Measurements from ENCODE around the gene AIRE.
A peak's percentile ranks its signal among the peaks of the same experiment; 100 is the strongest.

Gene AIRE

GRCh38 chr21:44295646-44296045 is 10.0 kb downstream of the AIRE start:
- Histone ChIP-seq H3K14ac (ENCODE audit: low read length) (no peak overlapping the region), H2BK120ac (ENCODE audit: low read depth, low read length) (no peak overlapping the region), H2BK5ac (ENCODE audit: low read length) (no peak overlapping the region), H2BK12ac (ENCODE audit: low read length) (no peak overlapping the region), H3K23ac (ENCODE audit: low read depth, low read length, poor library complexity) (no peak overlapping the region), H2AK5ac (ENCODE audit: low read depth, low read length) (peak overlapping the region; percentile 91), H3K4me2 (ENCODE audit: insufficient read depth, low read length, poor library complexity, severe bottlenecking) (no peak overlapping the region), H3K36me3 (replicated peaks in 1 of 2; ENCODE audit: control insufficient read depth in 2 of 2, insufficient read depth in 2 of 2, low read length in 2 of 2) (no peaks in the 10 kb centered on the region), H3K79me1 (ENCODE audit: low read depth, low read length) (peaks cover 3% of the 10 kb centered on the region), H2AFZ (ENCODE audit: low read length) (peak overlapping the region; percentile 38), H3K18ac (ENCODE audit: low read length) (peak overlapping the region; percentile 48), H4K91ac (ENCODE audit: low read depth, low read length, poor library complexity) (no peak overlapping the region), H3K9ac (ENCODE audit: low read depth, low read length, poor library complexity) (peak overlapping the region; percentile 60), H3K27ac (replicated peaks; ENCODE audit: low read length) (no peak overlapping the region), H3K4me1 (ENCODE audit: control insufficient read depth in 2 of 2, insufficient read depth in 1 of 2, low read depth in 1 of 2, low read length in 2 of 2) (peaks cover 6 to 12% of the 10 kb centered on the region in 2 donors), H4K8ac (ENCODE audit: low read depth, low read length) (no peak overlapping the region), H2BK15ac (ENCODE audit: low read length) (peak overlapping the region; percentile 81), H3K9me3 (replicated peaks in 1 of 2; ENCODE audit: control insufficient read depth in 2 of 2, insufficient read depth in 1 of 2, low read depth in 1 of 2, low read length in 2 of 2) (peaks cover 0 to 2% of the 10 kb centered on the region in 2 donors), H3K4ac (ENCODE audit: low read length) (peak overlapping the region; percentile 53), H3K4me3 (ENCODE audit: low read length in 2 of 2) (no peak overlapping the region), H3K27me3 (ENCODE audit: control insufficient read depth in 3 of 3, insufficient read depth in 3 of 3, low read depth in 1 of 3, low read length in 3 of 3) (peaks cover 0 to 18% (median 10%) of the 10 kb centered on the region in 3 experiments)
- WGBS, 2 donors (ENCODE audit: extremely low coverage in 2 of 2, insufficient read length in 2 of 2, insufficient replicate concordance in 1 of 2): no CpG with 5 or more reads among the region's 10 CpGs
- no peak for DNase-seq (ENCODE audit: low spot score)

- DNase-seq (ENCODE audit: low spot score): no peak
- peaks cover 0 to 2% of the 10 kb centered on the region in 2 donors for H3K9me3 ChIP-seq (replicated peaks in 1 of 2; ENCODE audit: control insufficient read depth in 2 of 2, insufficient read depth in 1 of 2, low read depth in 1 of 2, low read length in 2 of 2)
- H3K18ac ChIP-seq (ENCODE audit: low read length): peak overlapping the region; percentile 48
- H3K27me3 ChIP-seq (ENCODE audit: control insufficient read depth in 3 of 3, insufficient read depth in 3 of 3, low read depth in 1 of 3, low read length in 3 of 3): peaks cover 0 to 18% (median 10%) of the 10 kb centered on the region in 3 experiments
- no CpG with 5 or more reads among the region's 12 CpGs for WGBS, 2 donors (ENCODE audit: extremely low coverage in 2 of 2, insufficient read length in 2 of 2, insufficient replicate concordance in 1 of 2)
- H3K9ac ChIP-seq (ENCODE audit: low read depth, low read length, poor library complexity): no peak overlapping the region
- H2BK12ac ChIP-seq (ENCODE audit: low read length): no peak overlapping the region
- no peaks in the 10 kb centered on the region for H3K36me3 ChIP-seq (replicated peaks in 1 of 2; ENCODE audit: control insufficient read depth in 2 of 2, insufficient read depth in 2 of 2, low read length in 2 of 2)
- peak overlapping the region; percentile 91 for H2AK5ac ChIP-seq (ENCODE audit: low read depth, low read length)
- peak overlapping the region; percentile 38 for H2AFZ ChIP-seq (ENCODE audit: low read length)
- no peak overlapping the region for H3K14ac ChIP-seq (ENCODE audit: low read length)
- H3K23ac ChIP-seq (ENCODE audit: low read depth, low read length, poor library complexity): no peak overlapping the region
- H3K4me1 ChIP-seq (ENCODE audit: control insufficient read depth in 2 of 2, insufficient read depth in 1 of 2, low read depth in 1 of 2, low read length in 2 of 2): peaks cover 10 to 16% of the 10 kb centered on the region in 2 donors
- no peak overlapping the region for H3K4me3 ChIP-seq (ENCODE audit: low read length in 2 of 2)
- peak overlapping the region; percentile 81 for H2BK15ac ChIP-seq (ENCODE audit: low read length)
- no peak overlapping the region for H2BK120ac ChIP-seq (ENCODE audit: low read depth, low read length)
- peaks cover 7% of the 10 kb centered on the region for H3K79me1 ChIP-seq (ENCODE audit: low read depth, low read length)
- peak overlapping the region; percentile 43 for H4K8ac ChIP-seq (ENCODE audit: low read depth, low read length)
- H3K27ac ChIP-seq (replicated peaks; ENCODE audit: low read length): no peak overlapping the region
- H3K4ac ChIP-seq (ENCODE audit: low read length): peak overlapping the region; percentile 53
- H3K4me2 ChIP-seq (ENCODE audit: insufficient read depth, low read length, poor library complexity, severe bottlenecking): no peak overlapping the region
- H4K91ac ChIP-seq (ENCODE audit: low read depth, low read length, poor library complexity): no peak overlapping the region
- peak overlapping the region; percentile 82 for H2BK5ac ChIP-seq (ENCODE audit: low read length)
These were observed 10.4 kb downstream of the AIRE start for GRCh38 chr21:44296103-44296519.

GRCh38 chr21:44296916-44297315 is 11.2 kb downstream of the AIRE start:
- Histone ChIP-seq H2BK15ac (ENCODE audit: low read length) (peak overlapping the region; percentile 75), H3K4me3 (ENCODE audit: low read length in 2 of 2) (no peak overlapping the region), H3K4me1 (ENCODE audit: control insufficient read depth in 2 of 2, insufficient read depth in 1 of 2, low read depth in 1 of 2, low read length in 2 of 2) (peaks cover 10 to 16% of the 10 kb centered on the region in 2 donors), H4K8ac (ENCODE audit: low read depth, low read length) (no peak overlapping the region), H3K23ac (ENCODE audit: low read depth, low read length, poor library complexity) (peak overlapping the region; percentile 55), H2AFZ (ENCODE audit: low read length) (no peak overlapping the region), H2AK5ac (ENCODE audit: low read depth, low read length) (peak overlapping the region; percentile 71), H3K27ac (replicated peaks; ENCODE audit: low read length) (no peak overlapping the region), H3K4me2 (ENCODE audit: insufficient read depth, low read length, poor library complexity, severe bottlenecking) (no peak overlapping the region), H3K18ac (ENCODE audit: low read length) (peak overlapping the region; percentile 35), H4K91ac (ENCODE audit: low read depth, low read length, poor library complexity) (no peak overlapping the region), H2BK12ac (ENCODE audit: low read length) (no peak overlapping the region), H3K36me3 (replicated peaks in 1 of 2; ENCODE audit: control insufficient read depth in 2 of 2, insufficient read depth in 2 of 2, low read length in 2 of 2) (no peaks in the 10 kb centered on the region), H2BK120ac (ENCODE audit: low read depth, low read length) (no peak overlapping the region), H2BK5ac (ENCODE audit: low read length) (no peak overlapping the region), H3K9ac (ENCODE audit: low read depth, low read length, poor library complexity) (no peak overlapping the region), H3K14ac (ENCODE audit: low read length) (no peak overlapping the region), H3K79me1 (ENCODE audit: low read depth, low read length) (peaks cover 9% of the 10 kb centered on the region), H3K27me3 (ENCODE audit: control insufficient read depth in 3 of 3, insufficient read depth in 3 of 3, low read depth in 1 of 3, low read length in 3 of 3) (peaks cover 0 to 13% (median 10%) of the 10 kb centered on the region in 3 experiments), H3K9me3 (replicated peaks in 1 of 2; ENCODE audit: control insufficient read depth in 2 of 2, insufficient read depth in 1 of 2, low read depth in 1 of 2, low read length in 2 of 2) (peaks cover 0 to 2% of the 10 kb centered on the region in 2 donors), H3K4ac (ENCODE audit: low read length) (no peak overlapping the region)
- no CpG with 5 or more reads among the region's 13 CpGs for WGBS, 2 donors (ENCODE audit: extremely low coverage in 2 of 2, insufficient read length in 2 of 2, insufficient replicate concordance in 1 of 2)
- no peak for DNase-seq (ENCODE audit: low spot score)

GRCh38 chr21:44297525-44298290 is 12.0 kb downstream of the AIRE start:
- Histone ChIP-seq H2BK5ac (ENCODE audit: low read length) (no peak overlapping the region), H3K9ac (ENCODE audit: low read depth, low read length, poor library complexity) (no peak overlapping the region)

More at GRCh38 chr21:44297525-44298290, 12.0 kb downstream of the AIRE start:
- Histone ChIP-seq H3K4me2 (ENCODE audit: insufficient read depth, low read length, poor library complexity, severe bottlenecking) (no peak overlapping the region), H3K4me3 (ENCODE audit: low read length in 2 of 2) (no peak overlapping the region), H3K27me3 (ENCODE audit: control insufficient read depth in 3 of 3, insufficient read depth in 3 of 3, low read depth in 1 of 3, low read length in 3 of 3) (peaks cover 0 to 11% (median 10%) of the 10 kb centered on the region in 3 experiments), H3K4ac (ENCODE audit: low read length) (no peak overlapping the region), H2BK15ac (ENCODE audit: low read length) (peak overlapping the region; percentile 6), H3K18ac (ENCODE audit: low read length) (peak overlapping the region; percentile 74), H4K91ac (ENCODE audit: low read depth, low read length, poor library complexity) (no peak overlapping the region), H3K14ac (ENCODE audit: low read length) (no peak overlapping the region), H3K27ac (replicated peaks; ENCODE audit: low read length) (no peak overlapping the region), H3K79me1 (ENCODE audit: low read depth, low read length) (peaks cover 11% of the 10 kb centered on the region), H3K9me3 (replicated peaks in 1 of 2; ENCODE audit: control insufficient read depth in 2 of 2, insufficient read depth in 1 of 2, low read depth in 1 of 2, low read length in 2 of 2) (peaks cover 0 to 2% of the 10 kb centered on the region in 2 donors), H2BK120ac (ENCODE audit: low read depth, low read length) (no peak overlapping the region), H2AFZ (ENCODE audit: low read length) (peak overlapping the region; percentile 51), H3K36me3 (replicated peaks in 1 of 2; ENCODE audit: control insufficient read depth in 2 of 2, insufficient read depth in 2 of 2, low read length in 2 of 2) (no peaks in the 10 kb centered on the region), H3K4me1 (ENCODE audit: control insufficient read depth in 2 of 2, insufficient read depth in 1 of 2, low read depth in 1 of 2, low read length in 2 of 2) (peaks cover 10 to 16% of the 10 kb centered on the region in 2 donors), H2AK5ac (ENCODE audit: low read depth, low read length) (peak overlapping the region; percentile 71), H3K23ac (ENCODE audit: low read depth, low read length, poor library complexity) (peak overlapping the region; percentile 2), H2BK12ac (ENCODE audit: low read length) (no peak overlapping the region), H4K8ac (ENCODE audit: low read depth, low read length) (no peak overlapping the region)
- DNase-seq (ENCODE audit: low spot score): peak; percentile 80
- 100% methylated on average over 1 of the region's 22 CpGs; no CpG with 5 or more reads in 1 of the 2 donors for WGBS, 2 donors (ENCODE audit: extremely low coverage in 2 of 2, insufficient read length in 2 of 2, insufficient replicate concordance in 1 of 2)

Data from neuronal stem cell (in vitro differentiated cells).